HEK293T (cell line): Measurements from ENCODE around the gene APOBEC2.

Experiments used
- CTCF ChIA-PET: fragments of 350-600 bp; formaldehyde crosslinking; extraction: SDS; loops from one replicate; lab custom pipeline; 2021; ENCODE audit warnings: antibody characterized with exemption, inconsistent platforms; lab: Yijun Ruan, JAX
- POLR2A ChIA-PET: fragments of 350-600 bp; formaldehyde crosslinking; extraction: SDS; loops from one replicate; lab custom pipeline; 2020; ENCODE audit warnings: antibody characterized with exemption, inconsistent platforms; lab: Yijun Ruan, JAX
- DNase-seq: peaks from one replicate; pipeline ENCODE4 v3.0.0; 2012; ENCODE audit warnings: mixed read lengths; ENCODE audit errors: extremely low spot score
- ARNT ChIP-seq: fragments of 450-650 bp; IDR thresholded peaks from 2 replicates; pipeline ENCODE4 v1.6.1; 2017; ENCODE audit warnings: mild to moderate bottlenecking
- BHLHE40 ChIP-seq: fragments of 450-650 bp; IDR thresholded peaks from 2 replicates; pipeline ENCODE4 v1.6.1; 2016; ENCODE audit warnings: mild to moderate bottlenecking, moderate library complexity, borderline replicate concordance
- CTBP1 ChIP-seq: fragments of 450-650 bp; IDR thresholded peaks from 2 replicates; pipeline ENCODE4 v1.6.1; 2016; ENCODE audit warnings: borderline replicate concordance
- ELF4 ChIP-seq: fragments of 450-650 bp; IDR thresholded peaks from 2 replicates; pipeline ENCODE4 v1.6.1; 2017; ENCODE audit warnings: antibody characterized with exemption
- FOXA1 ChIP-seq: fragments of 450-650 bp; IDR thresholded peaks from 2 replicates; pipeline ENCODE4 v1.6.1; 2016; ENCODE audit warnings: mild to moderate bottlenecking
- FOXK2 ChIP-seq: fragments of 450-650 bp; IDR thresholded peaks from 2 replicates; pipeline ENCODE4 v1.6.1; 2016; ENCODE audit warnings: mild to moderate bottlenecking
- FOXM1 ChIP-seq: fragments of 450-650 bp; IDR thresholded peaks from 2 replicates; pipeline ENCODE4 v1.6.1; 2017; ENCODE audit warnings: mild to moderate bottlenecking, borderline replicate concordance
- HDGF ChIP-seq: fragments of 450-650 bp; IDR thresholded peaks from 2 replicates; pipeline ENCODE4 v1.6.1; 2017; ENCODE audit warnings: antibody characterized with exemption, borderline replicate concordance
- L3MBTL2 ChIP-seq: fragments of 450-650 bp; conservative IDR thresholded peaks from 2 replicates; pipeline ENCODE4 v1.6.1; 2016; ENCODE audit warnings: mild to moderate bottlenecking
- LEF1 ChIP-seq: fragments of 450-650 bp; IDR thresholded peaks from 2 replicates; pipeline ENCODE4 v1.6.1; 2017; ENCODE audit warnings: mild to moderate bottlenecking, borderline replicate concordance
- NFRKB ChIP-seq: fragments of 450-650 bp; IDR thresholded peaks from 2 replicates; pipeline ENCODE4 v1.6.1; 2016; ENCODE audit warnings: mild to moderate bottlenecking, moderate library complexity
- SP1 ChIP-seq: fragments of 450-650 bp; IDR thresholded peaks from 2 replicates; pipeline ENCODE4 v1.6.1; 2017
- SUZ12 ChIP-seq: fragments of 450-650 bp; IDR thresholded peaks from 2 replicates; pipeline ENCODE4 v1.6.1; 2016; ENCODE audit warnings: mild to moderate bottlenecking
- TARDBP ChIP-seq: fragments of 450-650 bp; IDR thresholded peaks from 2 replicates; pipeline ENCODE4 v1.6.1; 2016
- ZNF384 ChIP-seq: fragments of 450-650 bp; IDR thresholded peaks from 2 replicates; pipeline ENCODE4 v1.6.1; 2016
- TF ChIP-seq, protein P1 (sequence below): fragments of 450-650 bp; IDR thresholded peaks from 2 replicates; pipeline ENCODE4 v1.6.1; 2016

APOBEC2 gene

DNA sequence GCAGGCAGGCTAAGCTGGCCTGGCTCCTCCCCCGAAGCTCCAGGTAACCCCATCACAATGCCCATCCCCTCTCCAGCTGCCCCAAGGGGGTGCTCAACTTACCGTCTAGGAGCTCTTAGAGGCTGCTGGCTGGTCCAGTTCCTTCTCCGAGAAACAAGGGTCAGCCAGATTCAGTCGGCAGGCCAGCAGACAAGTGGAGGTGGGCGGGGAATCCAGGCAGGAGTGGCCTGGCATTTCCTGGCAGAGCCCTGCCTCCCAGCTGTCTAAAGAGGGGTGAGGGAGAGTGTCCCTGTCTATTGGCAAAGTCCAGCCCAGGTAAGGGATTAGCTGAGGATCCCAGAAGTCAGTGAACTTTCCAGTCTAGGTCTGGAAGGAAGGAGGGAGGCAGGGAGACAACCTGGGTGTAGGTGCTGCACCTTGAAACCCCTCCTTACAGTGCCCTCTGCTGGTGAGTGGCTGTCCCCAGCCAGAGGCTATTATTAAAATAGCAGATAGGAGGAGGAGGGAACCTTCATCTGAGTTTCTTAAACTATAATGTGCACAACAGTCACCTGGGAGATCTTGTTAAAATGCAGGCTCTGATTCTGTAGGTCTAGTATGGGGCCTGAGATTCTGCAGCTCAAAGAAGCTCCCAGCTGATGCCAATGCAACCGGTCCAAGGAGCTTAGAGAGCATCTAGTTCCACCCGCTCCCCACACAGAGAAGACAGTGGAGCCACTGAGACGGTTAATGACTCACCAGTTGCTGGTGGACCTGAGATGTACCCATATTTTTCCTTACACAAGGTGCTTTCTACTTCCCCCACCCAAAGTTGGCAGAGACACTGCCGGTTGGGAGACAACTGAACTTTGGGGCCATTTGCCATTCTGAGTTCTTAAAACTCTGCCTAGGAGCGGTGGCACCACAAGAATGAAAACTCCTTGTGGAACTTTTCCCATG is 13.7 kb upstream of the APOBEC2 start, which contains the start of gene UNC5CL:
Gene UNC5CL (minus strand): TSS at position 162 of the 939 bp plus-strand sequence. CDS start 4,147 bp downstream, outside the sequence.
- peak; percentile 67 for DNase-seq
- CTCF ChIA-PET: interaction anchor here (0.5 to 1.6 kb wide), 5 partner anchors 10 to 134 kb away, joined by 3 to 11 read pairs (median 3); no protein-coding TSS in a partner anchor
- POLR2A ChIA-PET: no interaction called here
- TF ChIP-seq HDGF (no peak), FOXK2 (no peak), CTBP1 (no peak), TARDBP (no peak), NFRKB (no peak), SUZ12 (no peak), ZNF384 (no peak), FOXA1 (no peak), FOXM1 (no peak), BHLHE40 (no peak), ARNT (no peak), SP1 (no peak), ELF4 (no peak), L3MBTL2 (no peak), LEF1 (no peak)
- TF ChIP-seq, protein P1, sequence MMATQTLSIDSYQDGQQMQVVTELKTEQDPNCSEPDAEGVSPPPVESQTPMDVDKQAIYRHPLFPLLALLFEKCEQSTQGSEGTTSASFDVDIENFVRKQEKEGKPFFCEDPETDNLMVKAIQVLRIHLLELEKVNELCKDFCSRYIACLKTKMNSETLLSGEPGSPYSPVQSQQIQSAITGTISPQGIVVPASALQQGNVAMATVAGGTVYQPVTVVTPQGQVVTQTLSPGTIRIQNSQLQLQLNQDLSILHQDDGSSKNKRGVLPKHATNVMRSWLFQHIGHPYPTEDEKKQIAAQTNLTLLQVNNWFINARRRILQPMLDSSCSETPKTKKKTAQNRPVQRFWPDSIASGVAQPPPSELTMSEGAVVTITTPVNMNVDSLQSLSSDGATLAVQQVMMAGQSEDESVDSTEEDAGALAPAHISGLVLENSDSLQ: no peak

DNA sequence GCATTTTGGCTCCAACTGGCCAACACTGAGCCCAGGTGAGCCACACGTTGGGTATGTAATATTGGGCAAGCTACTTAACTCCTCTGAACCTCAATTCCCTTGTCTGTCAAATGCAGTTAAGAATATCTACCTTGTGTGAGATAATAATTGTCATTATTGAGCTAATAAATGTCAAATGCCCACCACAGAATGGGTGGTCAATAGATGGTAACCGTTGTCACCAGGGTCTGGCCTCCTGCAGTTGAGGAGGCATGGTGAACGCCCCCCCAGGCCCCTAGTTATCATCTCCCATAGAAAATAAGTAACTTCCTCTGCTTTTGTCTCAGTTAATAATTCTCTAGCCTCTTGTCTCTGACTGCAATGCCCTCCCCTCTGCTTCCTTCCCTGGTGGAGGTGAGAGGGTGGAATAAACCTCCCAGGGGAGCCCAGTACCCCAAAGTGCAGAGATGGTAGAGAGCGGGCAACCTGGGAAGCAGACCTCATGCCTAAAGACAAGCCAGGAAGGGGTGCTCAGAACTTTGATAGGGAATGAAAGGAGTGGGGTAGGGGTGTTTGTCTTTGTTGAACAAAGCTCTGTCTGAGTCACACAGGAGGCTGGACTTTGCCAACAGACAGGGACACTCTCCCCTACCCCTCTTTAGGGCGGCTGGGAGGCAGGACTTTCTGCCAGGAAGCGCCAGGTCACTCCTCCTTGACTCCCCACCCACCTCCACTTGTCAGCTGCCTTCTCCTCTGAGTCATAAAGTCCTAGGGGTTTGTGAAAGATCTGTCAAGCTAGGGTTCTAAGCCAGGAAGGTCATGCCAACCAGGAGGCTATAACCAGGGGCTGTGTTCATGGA is 12.7 kb upstream of the APOBEC2 start:
- POLR2A ChIA-PET: interaction anchor here (1.0 kb wide), 1 partner anchor 13 kb away, joined by 4 read pairs; no protein-coding TSS in a partner anchor
- TF ChIP-seq SP1 (no peak), FOXM1 (no peak), ARNT (no peak), CTBP1 (no peak), ZNF384 (no peak), ELF4 (no peak), TARDBP (no peak), L3MBTL2 (no peak), NFRKB (no peak), FOXA1 (no peak), BHLHE40 (no peak), LEF1 (no peak), FOXK2 (no peak), HDGF (no peak), SUZ12 (no peak)
- TF ChIP-seq, protein P1: no peak
- CTCF ChIA-PET: interaction anchor here (0.6 to 1.6 kb wide), 5 partner anchors 9 to 23 kb away, joined by 3 to 11 read pairs (median 3); no protein-coding TSS in a partner anchor
- DNase-seq: no peak

DNA sequence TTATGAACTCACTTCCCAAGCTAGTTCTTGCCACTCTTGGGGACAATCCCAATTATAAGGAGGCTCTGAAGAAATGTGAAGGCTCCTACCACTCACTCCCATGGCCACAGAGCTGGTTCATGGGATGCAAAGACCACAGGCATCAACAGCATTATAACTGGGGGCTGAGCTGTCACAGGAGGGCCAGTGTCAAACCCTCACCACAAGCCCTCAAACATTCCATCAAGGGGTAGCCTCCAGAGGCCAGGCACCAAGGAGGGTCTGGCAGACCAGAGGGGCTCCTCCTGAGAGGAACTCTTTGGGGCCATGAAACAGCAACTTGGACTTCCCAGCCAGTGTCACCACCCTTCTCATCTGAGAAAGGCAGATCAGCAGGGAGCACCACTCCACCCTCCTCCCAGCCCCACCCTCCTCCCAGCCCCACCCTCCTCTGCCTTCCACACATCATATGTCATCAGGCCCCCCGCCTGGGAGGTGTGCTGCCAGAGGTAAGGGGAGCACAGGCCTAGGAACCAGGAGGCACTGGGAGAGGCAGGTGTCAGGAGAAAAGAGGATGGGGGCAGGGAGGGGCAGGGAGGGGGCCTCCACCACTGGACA is 12.0 kb upstream of the APOBEC2 start:
- TF ChIP-seq ZNF384: no peak
- TF ChIP-seq FOXA1: no peak
- TF ChIP-seq BHLHE40: no peak
- TF ChIP-seq HDGF: no peak
- TF ChIP-seq L3MBTL2: no peak
- TF ChIP-seq CTBP1: no peak
- no peak for TF ChIP-seq NFRKB
- TF ChIP-seq, protein P1: no peak
- no peak for TF ChIP-seq FOXM1
- TF ChIP-seq ELF4: no peak
- no peak for TF ChIP-seq LEF1
- TF ChIP-seq SUZ12: no peak
- TF ChIP-seq ARNT: no peak
- TF ChIP-seq TARDBP: no peak
- no peak for TF ChIP-seq SP1
- no peak for TF ChIP-seq FOXK2
- POLR2A ChIA-PET: interaction anchor here (1.0 kb wide), 1 partner anchor 13 kb away, joined by 4 read pairs; no protein-coding TSS in a partner anchor

DNA sequence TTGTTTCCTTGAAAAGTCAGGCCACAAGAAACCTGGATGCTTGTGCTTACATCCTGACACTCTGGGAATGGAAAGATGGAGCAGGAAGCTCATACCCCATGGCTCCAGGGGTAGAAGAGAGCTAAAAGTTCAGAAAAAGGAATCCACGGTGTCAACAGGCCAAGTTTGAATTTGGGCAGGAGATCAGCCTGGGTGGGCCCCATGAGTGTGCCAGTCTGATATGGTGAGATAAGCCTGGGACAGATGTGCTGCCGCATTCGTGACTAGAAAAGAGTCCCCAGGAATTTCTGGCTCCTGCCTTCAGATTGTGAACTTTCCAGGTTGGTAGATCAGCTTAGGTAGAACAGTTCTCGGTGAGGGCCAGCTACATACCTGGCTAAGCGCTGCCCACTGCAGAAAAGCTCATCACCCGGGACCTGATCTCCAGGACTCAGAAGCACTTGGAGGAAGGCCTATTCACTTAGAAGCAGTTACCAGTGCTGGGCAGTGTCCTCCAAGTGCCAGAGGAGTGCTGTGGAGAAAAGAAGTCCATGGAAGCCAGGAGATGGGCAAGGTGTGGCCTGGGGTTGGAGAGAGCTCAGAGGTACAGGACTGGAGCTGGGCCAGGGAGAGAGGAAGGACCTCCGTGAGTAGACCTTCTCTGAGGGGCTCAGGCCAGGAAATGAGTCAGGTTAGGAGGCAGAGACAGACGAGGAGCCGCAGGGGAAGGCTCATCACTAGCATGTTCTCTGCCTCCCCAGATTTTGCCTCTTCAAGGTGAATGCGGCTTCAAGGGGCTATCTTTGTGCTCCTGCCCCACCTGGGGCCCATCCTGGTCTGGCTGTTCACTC is 10.6 kb upstream of the APOBEC2 start, which contains the start of gene TSPO2:
Gene TSPO2 (plus strand): TSS at position 242 of the 830 bp plus-strand sequence. CDS start 519 bp downstream, at position 761.
- no peak for DNase-seq
- no peak for TF ChIP-seq FOXK2
- no peak for TF ChIP-seq L3MBTL2
- TF ChIP-seq SP1: no peak
- TF ChIP-seq HDGF: no peak
- TF ChIP-seq TARDBP: no peak
- no peak for TF ChIP-seq ARNT
- no peak for TF ChIP-seq FOXM1
- ChIA-PET POLR2A (interaction anchor here (1.5 kb wide), 1 partner anchor 30 kb away, joined by 4 read pairs; the partner anchor contains the start of genes NFYA and OARD1), CTCF (no interaction called here)

More for the DNA sequence above, 12.0 kb upstream of the APOBEC2 start:
- no peak for DNase-seq
- CTCF ChIA-PET: interaction anchor here (1.4 to 1.6 kb wide), 2 partner anchors 8 to 15 kb away, joined by 3 read pairs; no protein-coding TSS in a partner anchor
